B cell (primary cell): ENCODE results near the gene PRDM5. TPM values are rescaled to one million over a fixed set of nuclear protein-coding genes. Genes with fewer than 3 reads are reported as not detected.

Experiments
- ATAC-seq: fragments of 200-7000 bp; cut with Tn5 transposase; one replicate; pipeline ENCODE4 v1.10.0; 2021; ENCODE audit warnings: low read depth, mild to moderate bottlenecking, moderate number of reproducible peaks, moderate library complexity
- CTCF ChIA-PET: fragments of 350-600 bp; sonication (Branson Sonifier 250); formaldehyde crosslinking; loops from one replicate; lab custom pipeline; 2021; ENCODE audit warnings: antibody characterized with exemption, inconsistent platforms; lab: Charles Lee
- POLR2A ChIA-PET: fragments of 350-600 bp; sonication (Branson Sonifier 250); formaldehyde crosslinking; loops from one replicate; lab custom pipeline; 2021; ENCODE audit warnings: antibody characterized with exemption; lab: Charles Lee
- DNase-seq: peaks from one replicate; pipeline ENCODE4 v3.0.0; 2013
- H2AFZ ChIP-seq: 2 replicates; pipeline ENCODE4 v1.6.1; 2012; ENCODE audit warnings: mild to moderate bottlenecking, low read depth, low read length; ENCODE audit not compliant: insufficient read depth, poor library complexity, severe bottlenecking
- H3K27ac ChIP-seq, 2 donors: 1 replicate in 1 of 2; 2 replicates in 1 of 2; pipeline ENCODE4 v1.5.1; 2012 to 2013; ENCODE audit warnings: low read length in 2 of 2, mild to moderate bottlenecking in 2 of 2, moderate library complexity in 1 of 2
- H3K27me3 ChIP-seq, 4 experiments: fragments of 200-600 bp in 1 of 4; sonication (generic) in 1 of 4; replicated peaks in 1 of 4; 1 replicate in 2 of 4; 2 replicates in 2 of 4; pipeline versions ENCODE4 v1.6.1 to v1.7.0; 2013 to 2016; ENCODE audit warnings: low read length in 3 of 4, mild to moderate bottlenecking in 2 of 4, mixed read lengths in 1 of 4, moderate library complexity in 1 of 4; ENCODE audit not compliant: insufficient read depth in 4 of 4, control insufficient read depth in 3 of 4; ENCODE audit errors: control extremely low read depth in 1 of 4
- H3K36me3 ChIP-seq, 2 experiments: replicated peaks in 1 of 2; 1 replicate in 1 of 2; 2 replicates in 1 of 2; pipeline versions ENCODE4 v1.6.1 to v1.7.1; 2013; ENCODE audit warnings: low read length in 1 of 2; ENCODE audit not compliant: insufficient read depth in 2 of 2, control insufficient read depth in 1 of 2; ENCODE audit errors: control extremely low read depth in 1 of 2, extremely low read depth in 1 of 2
- H3K4me1 ChIP-seq, 2 donors: fragments of 200-600 bp in 1 of 2; sonication (generic) in 1 of 2; 1 replicate in 1 of 2; 2 replicates in 1 of 2; pipeline versions ENCODE4 v1.5.1 to v1.6.1; 2013 to 2017; ENCODE audit warnings: low read length in 2 of 2; ENCODE audit not compliant: control insufficient read depth in 2 of 2, insufficient read depth in 2 of 2
- H3K4me2 ChIP-seq: replicated peaks from 2 replicates; pipeline ENCODE3; 2012; ENCODE audit warnings: mild to moderate bottlenecking, low read depth, low read length; ENCODE audit not compliant: poor library complexity, severe bottlenecking
- H3K4me3 ChIP-seq, 5 experiments: fragments of 200-600 bp in 1 of 5; sonication (generic) in 1 of 5; 1 replicate in 3 of 5; 2 replicates in 2 of 5; pipeline versions ENCODE4 v1.5.1 to v1.7.0; 2011 to 2016; ENCODE audit warnings: low read length in 4 of 5, mild to moderate bottlenecking in 4 of 5, low read depth in 2 of 5, control low read depth in 1 of 5, moderate library complexity in 1 of 5; ENCODE audit not compliant: insufficient read depth in 1 of 5; ENCODE audit errors: control extremely low read depth in 1 of 5, extremely low read depth in 1 of 5
- H3K79me2 ChIP-seq: fragments of 200-600 bp; sonication (generic); one replicate; pipeline ENCODE4 v1.6.0; 2016; ENCODE audit warnings: low read length; ENCODE audit not compliant: control insufficient read depth, insufficient read depth
- H3K9ac ChIP-seq: fragments of 200-600 bp; sonication (generic); 2 replicates; pipeline ENCODE4 v1.6.1; 2017; ENCODE audit warnings: mild to moderate bottlenecking, low read length, moderate library complexity
- H3K9me3 ChIP-seq, 3 donors: one replicate each; pipeline versions ENCODE4 v1.6.1 to v1.7.1; 2013; ENCODE audit warnings: low read length in 2 of 3; ENCODE audit not compliant: control insufficient read depth in 2 of 3, insufficient read depth in 1 of 3; ENCODE audit errors: control extremely low read depth in 1 of 3
- H4K20me1 ChIP-seq: 2 replicates; pipeline ENCODE4 v1.6.0; 2012; ENCODE audit warnings: mild to moderate bottlenecking, low read length; ENCODE audit not compliant: insufficient read depth, control insufficient read depth, poor library complexity, severe bottlenecking
- H3K27ac Mint-ChIP-seq: one replicate; pipeline ENCODE4 v1.8.0; 2021; ENCODE audit warnings: mixed read lengths
- H3K27me3 Mint-ChIP-seq: one replicate; pipeline ENCODE4 v1.8.0; 2021; ENCODE audit warnings: mixed read lengths
- H3K4me1 Mint-ChIP-seq: one replicate; pipeline ENCODE4 v1.8.0; 2021; ENCODE audit warnings: mixed read lengths
- H3K4me3 Mint-ChIP-seq: one replicate; pipeline ENCODE4 v1.8.0; 2021; ENCODE audit warnings: mixed read lengths
- H3K9me3 Mint-ChIP-seq: one replicate; pipeline ENCODE4 v1.8.0; 2022; ENCODE audit warnings: mixed read lengths; ENCODE audit not compliant: insufficient read depth
- CTCF ChIP-seq: fragments of 200-600 bp; IDR thresholded peaks from one replicate; pipeline ENCODE4 v1.8.0; 2022; ENCODE audit warnings: antibody characterized with exemption, mild to moderate bottlenecking
- EZH2 ChIP-seq: IDR thresholded peaks from 2 replicates; pipeline ENCODE4 v1.6.1; 2012; ENCODE audit warnings: borderline replicate concordance, low read depth, mild to moderate bottlenecking, moderate library complexity, low read length; ENCODE audit not compliant: insufficient read depth, poor library complexity, severe bottlenecking
- WGBS: methylation state at CpG from one replicate; pipeline ENCODE4 v1.1.5; 2013; ENCODE audit warnings: missing lambda C conversion rate; ENCODE audit not compliant: insufficient coverage; 5-methylcytosine and 5-hydroxymethylcytosine counted together
- intact Hi-C: fragments of 100-400 bp; cut with micrococcal nuclease; formaldehyde crosslinking; loops from one replicate; pipeline ENCODE4 v1.10.0; 2022
- polyA plus RNA-seq: library from polyadenylated mRNA; depleted of rRNA; stranded (reverse); fragments of >200 nt; gene quantifications from 2 replicates; pipeline ENCODE4 v1.2.3, GENCODE V29; 2012
- total RNA-seq, 2 donors: library from RNA; stranded (reverse); fragments of 120-200 nt in 1 of 2; gene quantifications; 1 replicate in 1 of 2; 2 replicates in 1 of 2; pipeline versions ENCODE4 v1.2.3 to v1.2.4, GENCODE V29; 2013 to 2022

Gene PRDM5
- total and polyA plus RNA-seq, 2 donors (not counting 1 experiment from before 2014, with no cell fraction given) = not detected

GRCh38 chr4:120858776-120859175, 63.8 kb downstream of the PRDM5 start:
- Mint-ChIP-seq H3K27ac (no peak overlapping the region), H3K9me3 (no peaks in the 10 kb centered on the region), H3K27me3 (peaks cover 4% of the 10 kb centered on the region), H3K4me1 (no peaks in the 10 kb centered on the region), H3K4me3 (no peak overlapping the region)
- TF ChIP-seq EZH2 (no peak), CTCF (no peak)
- no peak overlapping the region for H3K9ac ChIP-seq
- H4K20me1 ChIP-seq = no peaks in the 10 kb centered on the region
- H3K9me3 ChIP-seq = no peaks in the 10 kb centered on the region
- ATAC-seq (no peak), DNase-seq (no peak)
- CTCF ChIA-PET = no interaction called here
- POLR2A ChIA-PET = no interaction called here
- H3K4me3 ChIP-seq = no peak overlapping the region
- intact Hi-C loops = no loop called here
- WGBS = 100% methylated on average over 2 of the region's 3 CpGs
- H3K27ac ChIP-seq = no peak overlapping the region
- no peaks in the 10 kb centered on the region for H3K27me3 ChIP-seq
- no peaks in the 10 kb centered on the region for H3K4me1 ChIP-seq
- H3K79me2 ChIP-seq = no peaks in the 10 kb centered on the region
- no peaks in the 10 kb centered on the region for H3K36me3 ChIP-seq
- no peak overlapping the region for H2AFZ ChIP-seq
- no peak overlapping the region for H3K4me2 ChIP-seq

GRCh38 chr4:120857312-120857711, 65.2 kb downstream of the PRDM5 start:
- WGBS = no CpG with 5 or more reads among the region's 3 CpGs
- no peak overlapping the region for H3K4me3 ChIP-seq
- Mint-ChIP-seq H3K27me3 (peaks cover 4% of the 10 kb centered on the region), H3K4me1 (no peaks in the 10 kb centered on the region), H3K27ac (no peak overlapping the region), H3K4me3 (no peak overlapping the region), H3K9me3 (no peaks in the 10 kb centered on the region)
- no peaks in the 10 kb centered on the region for H3K9me3 ChIP-seq
- H2AFZ ChIP-seq = no peak overlapping the region
- intact Hi-C loops = no loop called here
- H4K20me1 ChIP-seq = no peaks in the 10 kb centered on the region
- no peak overlapping the region for H3K4me2 ChIP-seq
- no peak for TF ChIP-seq EZH2
- TF ChIP-seq CTCF = no peak
- DNase-seq = no peak
- H3K9ac ChIP-seq = no peak overlapping the region
- POLR2A ChIA-PET = no interaction called here
- H3K79me2 ChIP-seq = no peaks in the 10 kb centered on the region
- no peak overlapping the region for H3K27ac ChIP-seq
- ATAC-seq = no peak
- H3K4me1 ChIP-seq = no peaks in the 10 kb centered on the region
- H3K36me3 ChIP-seq = no peaks in the 10 kb centered on the region
- H3K27me3 ChIP-seq = no peaks in the 10 kb centered on the region
- CTCF ChIA-PET = no interaction called here
